DOHH2 (cell line): Measurements from ENCODE around the gene SRC.

Source experiments
- EZH2phosphoT487 ChIP-seq: fragments of 200-600 bp; sonication (generic); IDR thresholded peaks from 2 replicates; pipeline ENCODE4 v1.6.1; 2017; ENCODE audit warnings: borderline replicate concordance, mild to moderate bottlenecking, antibody characterized with exemption, low read length, moderate library complexity, mixed read lengths
- TF ChIP-seq, protein P1 (sequence below): fragments of 200-600 bp; sonication (generic); IDR thresholded peaks from one replicate; pipeline ENCODE4 v1.5.1; 2014; ENCODE audit warnings: antibody characterized with exemption, mild to moderate bottlenecking, low read depth, low read length; ENCODE audit not compliant: poor library complexity, severe bottlenecking

DNA sequence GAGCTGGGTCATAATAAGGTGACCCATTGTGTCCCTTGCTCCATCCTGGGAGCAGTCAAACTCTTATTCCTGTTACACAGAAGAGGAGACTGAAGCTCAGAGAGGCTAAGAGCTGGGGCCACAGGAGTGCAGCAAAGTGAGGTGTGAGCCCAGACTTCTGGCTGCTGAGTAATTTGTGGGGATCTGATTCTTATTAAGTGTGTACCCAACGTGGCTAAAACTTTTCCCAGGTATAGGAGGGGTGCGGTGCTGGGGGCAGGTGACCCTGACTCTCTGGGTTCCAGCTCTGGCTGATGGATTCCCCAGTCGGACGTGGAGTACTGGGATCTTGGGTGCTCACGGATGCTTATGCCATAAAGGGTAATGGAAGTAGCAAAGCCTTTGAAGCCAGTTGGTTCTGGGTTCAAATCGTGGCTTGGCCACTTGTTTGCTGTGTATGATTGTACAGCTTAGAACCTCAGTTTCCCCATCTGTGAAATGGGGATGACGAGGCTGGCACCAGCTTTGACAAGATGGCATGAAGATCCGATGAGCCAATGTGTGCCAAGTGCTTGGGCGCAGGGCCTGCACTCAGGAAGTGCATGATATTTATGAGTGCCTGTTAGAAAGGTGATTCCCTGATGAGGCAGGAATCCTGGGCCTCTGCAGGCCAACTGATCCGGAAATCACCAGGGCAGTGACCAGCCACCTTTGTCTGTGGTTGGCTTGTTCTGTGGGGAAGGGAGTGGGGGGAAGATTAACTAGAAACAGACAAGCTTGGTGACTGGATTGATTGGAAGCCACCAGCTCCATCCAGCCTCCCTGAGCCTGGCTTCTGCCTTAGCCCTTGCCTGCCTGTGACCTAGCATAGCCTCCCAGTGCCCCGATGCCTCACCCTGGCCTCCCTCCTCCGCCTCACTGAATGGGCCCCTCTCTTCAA, 6.0 kb downstream of the SRC start:
- TF ChIP-seq, protein P1, sequence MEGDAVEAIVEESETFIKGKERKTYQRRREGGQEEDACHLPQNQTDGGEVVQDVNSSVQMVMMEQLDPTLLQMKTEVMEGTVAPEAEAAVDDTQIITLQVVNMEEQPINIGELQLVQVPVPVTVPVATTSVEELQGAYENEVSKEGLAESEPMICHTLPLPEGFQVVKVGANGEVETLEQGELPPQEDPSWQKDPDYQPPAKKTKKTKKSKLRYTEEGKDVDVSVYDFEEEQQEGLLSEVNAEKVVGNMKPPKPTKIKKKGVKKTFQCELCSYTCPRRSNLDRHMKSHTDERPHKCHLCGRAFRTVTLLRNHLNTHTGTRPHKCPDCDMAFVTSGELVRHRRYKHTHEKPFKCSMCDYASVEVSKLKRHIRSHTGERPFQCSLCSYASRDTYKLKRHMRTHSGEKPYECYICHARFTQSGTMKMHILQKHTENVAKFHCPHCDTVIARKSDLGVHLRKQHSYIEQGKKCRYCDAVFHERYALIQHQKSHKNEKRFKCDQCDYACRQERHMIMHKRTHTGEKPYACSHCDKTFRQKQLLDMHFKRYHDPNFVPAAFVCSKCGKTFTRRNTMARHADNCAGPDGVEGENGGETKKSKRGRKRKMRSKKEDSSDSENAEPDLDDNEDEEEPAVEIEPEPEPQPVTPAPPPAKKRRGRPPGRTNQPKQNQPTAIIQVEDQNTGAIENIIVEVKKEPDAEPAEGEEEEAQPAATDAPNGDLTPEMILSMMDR: no peak
- TF ChIP-seq EZH2phosphoT487: no peak
